KBM-7 (cell line): ENCODE data around the gene FBLN5.
"Not testable (repeated sequence)": the region's sequence is repeated elsewhere in the genome, so short reads cannot be mapped to it uniquely, and the experiment has no call there.

Experiments used
- DNase-seq: peaks from one replicate; pipeline ENCODE4 v3.0.0-alpha.2; 2015
- in situ Hi-C: fragments of 300-500 bp; cut with MboI; formaldehyde crosslinking; loops from 2 replicates; pipeline ENCODE4 v1.14.3; 2020; ENCODE audit warnings: low sequenced_read_pairs, low pct_unique_long_range_greater_than_20kb, mixed read lengths

The FBLN5 gene

GRCh38 chr14:91845652-91846051 is 101.8 kb downstream of the FBLN5 start:
- in situ Hi-C loops, result no loop called here
- DNase-seq, result no peak

GRCh38 chr14:91845056-91845455 is 102.4 kb downstream of the FBLN5 start:
- in situ Hi-C loops, DNase-seq: not testable (repeated sequence)

- no peak for DNase-seq
- in situ Hi-C loops, result no loop called here
These were observed 103.5 kb downstream of the FBLN5 start for GRCh38 chr14:91844029-91844428.

GRCh38 chr14:91843437-91843836 is 104.1 kb downstream of the FBLN5 start:
- in situ Hi-C loops, result no loop called here
- no peak for DNase-seq

GRCh38 chr14:91841065-91841464 is 106.4 kb downstream of the FBLN5 start:
- in situ Hi-C loops, result no loop called here
- DNase-seq, result no peak

- in situ Hi-C loops, result no loop called here
- DNase-seq, result no peak
These were observed 107.7 kb downstream of the FBLN5 start for GRCh38 chr14:91839749-91840148.

GRCh38 chr14:91837076-91837475 is 110.4 kb downstream of the FBLN5 start:
- in situ Hi-C loops, result no loop called here
- DNase-seq, result no peak

GRCh38 chr14:91835920-91836843 is 111.3 kb downstream of the FBLN5 start:
- in situ Hi-C loops, result no loop called here
- peak; percentile 25 for DNase-seq

- in situ Hi-C loops, result no loop called here
These were observed 112.1 kb downstream of the FBLN5 start for GRCh38 chr14:91835197-91835919.

GRCh38 chr14:91834571-91834970 is 112.9 kb downstream of the FBLN5 start:
- in situ Hi-C loops, result no loop called here
- DNase-seq, result no peak

More at GRCh38 chr14:91835197-91835919, 112.1 kb downstream of the FBLN5 start:
- DNase-seq, result no peak

- in situ Hi-C loops, result no loop called here
- no peak for DNase-seq
These were observed 116.2 kb downstream of the FBLN5 start for GRCh38 chr14:91831337-91831736.

- in situ Hi-C loops, result no loop called here
- no peak for DNase-seq
These were observed 116.7 kb downstream of the FBLN5 start for GRCh38 chr14:91830777-91831176.

- in situ Hi-C loops, result no loop called here
- no peak for DNase-seq
These were observed 118.0 kb downstream of the FBLN5 start for GRCh38 chr14:91829511-91829910.

- no peak for DNase-seq
- in situ Hi-C loops, result no loop called here
These were observed 119.7 kb downstream of the FBLN5 start for GRCh38 chr14:91827746-91828145.
